Glutamatergic neuron (in vitro differentiated cells): ENCODE measurements around the gene TMEM178A. TPM values are rescaled to one million over a fixed set of nuclear protein-coding genes. Genes with fewer than 3 reads are reported as not detected.

Experiments
- DNase-seq: peaks from one replicate; pipeline ENCODE4 v3.0.0; 2022
- H3K27ac Mint-ChIP-seq: one replicate; pipeline ENCODE4 v1.8.0; 2020; ENCODE audit warnings: mild to moderate bottlenecking, mixed read lengths, inconsistent platforms; ENCODE audit not compliant: unreplicated experiment
- H3K27me3 Mint-ChIP-seq: one replicate; pipeline ENCODE4 v1.8.0; 2020; ENCODE audit warnings: mild to moderate bottlenecking, moderate library complexity, mixed read lengths, inconsistent platforms; ENCODE audit not compliant: unreplicated experiment
- H3K36me3 Mint-ChIP-seq: one replicate; pipeline ENCODE4 v1.8.0; 2020; ENCODE audit warnings: mild to moderate bottlenecking, mixed read lengths, inconsistent platforms; ENCODE audit not compliant: unreplicated experiment
- H3K4me1 Mint-ChIP-seq: one replicate; pipeline ENCODE4 v1.8.0; 2020; ENCODE audit warnings: mild to moderate bottlenecking, low read depth, mixed read lengths, inconsistent platforms; ENCODE audit not compliant: unreplicated experiment
- H3K4me3 Mint-ChIP-seq: one replicate; pipeline ENCODE4 v1.8.0; 2020; ENCODE audit warnings: mild to moderate bottlenecking, mixed read lengths, inconsistent platforms; ENCODE audit not compliant: unreplicated experiment
- H3K9me3 Mint-ChIP-seq: one replicate; pipeline ENCODE4 v1.8.0; 2020; ENCODE audit warnings: mild to moderate bottlenecking, moderate library complexity, mixed read lengths, inconsistent platforms; ENCODE audit not compliant: unreplicated experiment
- total RNA-seq: library from RNA; stranded (reverse); fragmentation: NEBNext Ultra II Directional; extraction: Animal tissue kit (Norgen Biotek cat#: 25700); gene quantifications from one replicate; pipeline ENCODE4 v1.2.1, GENCODE V29; 2021; ENCODE audit not compliant: unreplicated experiment
- TF ChIP-seq, protein P1 (sequence below): fragments of 200-600 bp; sonication (generic); IDR thresholded peaks from one replicate; pipeline ENCODE4 v1.5.0; 2021; ENCODE audit not compliant: partially characterized antibody, unreplicated experiment

The TMEM178A gene
- total RNA-seq, 1 donor from 2014 or later, result 12.5 TPM

- no peak overlapping the region for H3K4me3 Mint-ChIP-seq
- DNase-seq, result no peak
- peaks cover 3% of the 10 kb centered on the region for H3K4me1 Mint-ChIP-seq
These were observed 2.9 kb downstream of the TMEM178A start for GRCh38 chr2:39668576-39669080.

DNA sequence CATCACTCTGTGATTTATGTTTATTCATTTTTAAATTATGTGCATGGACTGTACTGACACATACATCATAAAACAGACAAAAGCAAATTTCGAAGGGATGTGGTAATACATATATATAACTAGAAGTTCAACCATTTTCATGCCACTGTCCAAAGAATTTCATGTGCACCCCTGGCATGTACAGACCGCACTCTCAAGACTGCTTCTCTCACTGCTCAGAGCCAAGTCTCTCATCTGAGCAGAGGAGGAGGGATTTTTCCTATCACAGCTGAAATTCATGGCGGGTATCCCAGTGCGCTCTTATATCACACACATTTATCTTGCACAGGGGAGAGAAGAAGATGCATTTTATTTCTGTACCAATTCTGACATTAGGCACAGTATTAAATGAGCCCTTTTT lies 5.9 kb downstream of the TMEM178A start:
- TF ChIP-seq, protein P1, sequence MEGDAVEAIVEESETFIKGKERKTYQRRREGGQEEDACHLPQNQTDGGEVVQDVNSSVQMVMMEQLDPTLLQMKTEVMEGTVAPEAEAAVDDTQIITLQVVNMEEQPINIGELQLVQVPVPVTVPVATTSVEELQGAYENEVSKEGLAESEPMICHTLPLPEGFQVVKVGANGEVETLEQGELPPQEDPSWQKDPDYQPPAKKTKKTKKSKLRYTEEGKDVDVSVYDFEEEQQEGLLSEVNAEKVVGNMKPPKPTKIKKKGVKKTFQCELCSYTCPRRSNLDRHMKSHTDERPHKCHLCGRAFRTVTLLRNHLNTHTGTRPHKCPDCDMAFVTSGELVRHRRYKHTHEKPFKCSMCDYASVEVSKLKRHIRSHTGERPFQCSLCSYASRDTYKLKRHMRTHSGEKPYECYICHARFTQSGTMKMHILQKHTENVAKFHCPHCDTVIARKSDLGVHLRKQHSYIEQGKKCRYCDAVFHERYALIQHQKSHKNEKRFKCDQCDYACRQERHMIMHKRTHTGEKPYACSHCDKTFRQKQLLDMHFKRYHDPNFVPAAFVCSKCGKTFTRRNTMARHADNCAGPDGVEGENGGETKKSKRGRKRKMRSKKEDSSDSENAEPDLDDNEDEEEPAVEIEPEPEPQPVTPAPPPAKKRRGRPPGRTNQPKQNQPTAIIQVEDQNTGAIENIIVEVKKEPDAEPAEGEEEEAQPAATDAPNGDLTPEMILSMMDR, result no peak

More at GRCh38 chr2:39668576-39669080, 2.9 kb downstream of the TMEM178A start:
- Mint-ChIP-seq H3K36me3 (no peaks in the 10 kb centered on the region), H3K27ac (no peak overlapping the region), H3K9me3 (peaks cover 8% of the 10 kb centered on the region), H3K27me3 (peaks cover 18% of the 10 kb centered on the region)
- TF ChIP-seq, protein P1, result no peak

GRCh38 chr2:39673018-39673417 lies 7.3 kb downstream of the TMEM178A start:
- Mint-ChIP-seq H3K4me3 (no peak overlapping the region), H3K27me3 (peaks cover 2% of the 10 kb centered on the region), H3K4me1 (no peaks in the 10 kb centered on the region), H3K27ac (no peak overlapping the region), H3K36me3 (peaks cover 6% of the 10 kb centered on the region), H3K9me3 (peaks cover 1% of the 10 kb centered on the region)
- TF ChIP-seq, protein P1, result no peak
- no peak for DNase-seq

More for the DNA sequence above, 5.9 kb downstream of the TMEM178A start:
- DNase-seq, result no peak
- H3K27me3 Mint-ChIP-seq, result peaks cover 6% of the 10 kb centered on the region
- peaks cover 3% of the 10 kb centered on the region for H3K4me1 Mint-ChIP-seq
- no peak overlapping the region for H3K27ac Mint-ChIP-seq
- peaks cover 6% of the 10 kb centered on the region for H3K9me3 Mint-ChIP-seq
- no peak overlapping the region for H3K4me3 Mint-ChIP-seq
- no peaks in the 10 kb centered on the region for H3K36me3 Mint-ChIP-seq

DNA sequence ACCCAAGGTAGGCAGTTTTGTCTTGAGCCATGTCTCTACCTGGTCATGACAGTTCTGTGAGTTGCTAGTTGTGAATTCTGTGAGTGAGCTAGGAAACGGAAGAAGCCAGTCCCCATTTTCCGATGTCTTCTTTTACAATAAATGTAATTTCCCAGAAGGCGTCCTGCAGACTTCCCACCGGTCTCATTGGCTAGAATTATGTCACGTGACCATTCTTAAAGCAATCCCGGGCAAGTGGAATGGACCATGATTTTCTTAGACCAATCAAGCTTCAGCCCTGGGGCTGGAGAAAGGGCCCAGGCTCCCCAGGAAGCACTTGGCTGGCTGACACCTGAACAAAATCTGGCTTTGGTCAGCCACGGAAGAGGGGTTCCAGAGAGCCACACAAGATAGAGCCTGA lies 10.6 kb downstream of the TMEM178A start:
- no peak for DNase-seq
- Mint-ChIP-seq H3K36me3 (peaks cover 10% of the 10 kb centered on the region), H3K4me1 (no peaks in the 10 kb centered on the region), H3K27ac (no peak overlapping the region), H3K27me3 (peaks cover 2% of the 10 kb centered on the region), H3K9me3 (peaks cover 4% of the 10 kb centered on the region), H3K4me3 (no peak overlapping the region)
- TF ChIP-seq, protein P1, result no peak

GRCh38 chr2:39678170-39678569 lies 12.5 kb downstream of the TMEM178A start:
- no peak for DNase-seq
- H3K4me3 Mint-ChIP-seq, result no peak overlapping the region
- TF ChIP-seq, protein P1, result no peak
- H3K27me3 Mint-ChIP-seq, result peaks cover 2% of the 10 kb centered on the region
- no peak overlapping the region for H3K27ac Mint-ChIP-seq
- H3K9me3 Mint-ChIP-seq, result peaks cover 4% of the 10 kb centered on the region
- H3K36me3 Mint-ChIP-seq, result peaks cover 10% of the 10 kb centered on the region
- peaks cover 5% of the 10 kb centered on the region for H3K4me1 Mint-ChIP-seq
